K562 (cell line): Measurements from ENCODE around the gene MMP20. TPM values are rescaled to one million over a fixed set of nuclear protein-coding genes. Genes with fewer than 3 reads are reported as not detected.

Experiments
- CBX3 ChIP-seq, 2 experiments: IDR thresholded peaks; 1 replicate in 1 of 2; 2 replicates in 1 of 2; pipeline ENCODE4 v1.6.1; 2012; ENCODE audit warnings: inconsistent platforms in 2 of 2, low read length in 2 of 2, borderline replicate concordance in 1 of 2, control low read depth in 1 of 2
- DIDO1 ChIP-seq: fragments of 450-650 bp; IDR thresholded peaks from 2 replicates; pipeline ENCODE4 v1.6.1; 2016; ENCODE audit warnings: low read depth, missing biosample characterization, missing genetic modification characterization
- DPF2 ChIP-seq: fragments of 450-650 bp; IDR thresholded peaks from 2 replicates; pipeline ENCODE4 v1.6.1; 2016
- HIVEP1 ChIP-seq: fragments of 250-450 bp; sonication (Bioruptor Pico); IDR thresholded peaks from 2 replicates; pipeline ENCODE4 v1.4.0; 2020; ENCODE audit warnings: mild to moderate bottlenecking
- MAFG ChIP-seq: fragments of 450-650 bp; conservative IDR thresholded peaks from 2 replicates; pipeline ENCODE4 v1.6.1; 2016; ENCODE audit warnings: missing genetic modification characterization, missing compliant biosample characterization
- MYBL2 ChIP-seq, 2 experiments: fragments of 450-650 bp in 1 of 2; sonication (generic) in 1 of 2; formaldehyde crosslinking in 1 of 2; IDR thresholded peaks; 2 replicates each; pipeline versions ENCODE4 v1.6.1 to v1.8.1; 2017 to 2022; ENCODE audit warnings: borderline replicate concordance in 1 of 2, inconsistent platforms in 1 of 2, low read depth in 1 of 2, mild to moderate bottlenecking in 1 of 2, missing genetic modification reagents in 1 of 2, moderate library complexity in 1 of 2
- NCOR1 ChIP-seq: fragments of 450-650 bp; IDR thresholded peaks from 2 replicates; pipeline ENCODE4 v1.6.1; 2016; ENCODE audit warnings: mild to moderate bottlenecking, moderate library complexity
- RBM25 ChIP-seq: fragments of 200-400 bp; formaldehyde crosslinking; IDR thresholded peaks from 2 replicates; pipeline ENCODE4 v1.6.1; 2018; ENCODE audit warnings: low read length, low read depth, moderate library complexity; ENCODE audit not compliant: severe bottlenecking
- SMAD3 ChIP-seq: fragments of 450-650 bp; formaldehyde crosslinking; conservative IDR thresholded peaks from 2 replicates; pipeline ENCODE4 v1.4.0; 2020; ENCODE audit warnings: mild to moderate bottlenecking
- STAT5B ChIP-seq: fragments of 250-450 bp; sonication (Bioruptor Pico); IDR thresholded peaks from 2 replicates; pipeline ENCODE4 v1.8.0; 2021; ENCODE audit warnings: mild to moderate bottlenecking, inconsistent platforms
- ZNF551 ChIP-seq: fragments of 250-450 bp; sonication (Bioruptor Pico); IDR thresholded peaks from 2 replicates; pipeline ENCODE4 v1.5.0; 2021; ENCODE audit warnings: mild to moderate bottlenecking, moderate library complexity
- ZSCAN29 ChIP-seq: fragments of 450-650 bp; IDR thresholded peaks from 2 replicates; pipeline ENCODE4 v1.6.1; 2017
- ZSCAN32 ChIP-seq: fragments of 450-650 bp; formaldehyde crosslinking; IDR thresholded peaks from 2 replicates; pipeline ENCODE4 v1.4.0; 2020; ENCODE audit warnings: mild to moderate bottlenecking, moderate library complexity
- polyA plus RNA-seq, 8 experiments: library from polyadenylated mRNA; depleted of rRNA in 4 of 8; stranded (reverse) in 5 of 8; unstranded in 3 of 8; fragments of >200 nt; fragmentation: Nextera tagmentation in 2 of 8; fragmentation: Illumina TruSeq in 1 of 8; extraction: Ambion mirVana in 2 of 8; extraction: Trizol in 1 of 8; gene quantifications; 2 replicates each; pipeline versions ENCODE4 v1.2.1 to v1.2.3, GENCODE V29; 2011 to 2014; ENCODE audit warnings: inconsistent platforms in 1 of 8, missing spikeins in 1 of 8
- total RNA-seq, 7 experiments: library from RNA; depleted of rRNA in 6 of 7; stranded (reverse); fragments of >200 nt in 6 of 7; fragmentation: Illumina TruSeq in 2 of 7; extraction: Trizol in 2 of 7; gene quantifications; 2 replicates each; pipeline versions ENCODE4 v1.2.1 to v1.2.3, GENCODE V29; 2011 to 2021; ENCODE audit warnings: low replicate concordance in 1 of 7
- TF ChIP-seq, protein P1 (sequence below), 2 experiments: fragments of 200-800 bp in 1 of 2; sonication (Bioruptor generic) in 1 of 2; sonication (generic) in 1 of 2; formaldehyde crosslinking in 1 of 2; IDR thresholded peaks in 1 of 2; conservative IDR thresholded peaks in 1 of 2; 2 replicates each; pipeline versions ENCODE4 v1.5.0 to v1.6.1; 2016 to 2020; ENCODE audit warnings: missing compliant biosample characterization in 1 of 2, missing genetic modification characterization in 1 of 2, missing genetic modification reagents in 1 of 2
- TF ChIP-seq, protein P2 (sequence below): fragments of 250-450 bp; sonication (Bioruptor Pico); IDR thresholded peaks from 2 replicates; pipeline ENCODE4 v1.8.0; 2022; ENCODE audit warnings: moderate library complexity, mild to moderate bottlenecking, inconsistent platforms
- TF ChIP-seq, protein P3 (sequence below): fragments of 450-650 bp; formaldehyde crosslinking; IDR thresholded peaks from 2 replicates; pipeline ENCODE4 v1.4.0; 2022; ENCODE audit warnings: mild to moderate bottlenecking, moderate library complexity
- TF ChIP-seq, protein P4 (sequence below): fragments of 450-650 bp; IDR thresholded peaks from 2 replicates; pipeline ENCODE4 v1.6.1; 2017; ENCODE audit warnings: antibody characterized with exemption, mild to moderate bottlenecking
- TF ChIP-seq, protein P5 (sequence below): fragments of 450-650 bp; conservative IDR thresholded peaks from 2 replicates; pipeline ENCODE4 v1.6.1; 2016; ENCODE audit warnings: missing genetic modification characterization, low read depth, mild to moderate bottlenecking, control low read depth, missing compliant biosample characterization

Gene MMP20
- total and polyA plus RNA-seq, 9 of the 15 experiments (the other 6 are each of a cell fraction or from before 2014, with no cell fraction given): not detected

DNA sequence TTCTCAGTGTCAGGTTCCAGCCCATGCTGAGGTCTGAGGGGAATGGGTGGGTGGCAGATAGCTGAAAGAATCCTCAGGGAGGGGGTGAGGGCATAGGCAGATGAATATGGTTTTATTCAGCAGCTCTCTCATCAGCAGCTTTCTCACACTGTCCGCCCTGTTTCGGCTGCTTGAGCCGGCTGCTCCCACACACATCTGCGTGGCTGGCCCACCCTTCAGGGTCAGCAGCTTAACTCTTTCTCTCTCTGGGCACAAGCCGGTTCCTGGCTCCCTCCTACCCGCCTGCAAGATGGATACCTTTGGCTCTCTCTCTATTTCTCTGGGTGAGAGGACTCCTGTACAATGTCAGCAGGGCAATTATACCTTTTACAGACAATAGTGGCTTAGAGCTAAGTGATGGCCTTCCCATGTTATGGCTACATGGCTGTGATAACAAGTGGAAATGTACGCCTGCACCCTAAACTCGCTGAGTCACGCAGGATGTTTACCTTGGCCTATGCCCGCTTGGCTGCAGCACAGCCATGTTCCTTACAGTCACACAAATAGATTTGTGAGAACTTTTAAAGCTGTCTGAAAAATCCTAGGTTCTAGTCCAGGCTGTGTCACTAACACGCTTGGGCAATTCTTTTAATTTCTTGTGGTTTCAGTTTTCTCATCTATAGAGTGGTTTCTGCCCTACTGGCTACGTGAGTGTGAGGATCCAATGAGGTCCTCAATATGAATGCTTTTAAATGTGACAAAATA lies 4.1 kb downstream of the MMP20 start (continued):
- TF ChIP-seq CBX3 (IDR thresholded peaks at IDR 0.05; ENCODE audit: borderline replicate concordance in 1 of 2, low read length in 2 of 2): peak in 1 of 2 experiments; percentile 18; a peak in 1 of 3 replicates
- TF ChIP-seq MAFG (tag): peak; percentile 93
- peak; percentile 47 for TF ChIP-seq NCOR1
- TF ChIP-seq, protein P1, sequence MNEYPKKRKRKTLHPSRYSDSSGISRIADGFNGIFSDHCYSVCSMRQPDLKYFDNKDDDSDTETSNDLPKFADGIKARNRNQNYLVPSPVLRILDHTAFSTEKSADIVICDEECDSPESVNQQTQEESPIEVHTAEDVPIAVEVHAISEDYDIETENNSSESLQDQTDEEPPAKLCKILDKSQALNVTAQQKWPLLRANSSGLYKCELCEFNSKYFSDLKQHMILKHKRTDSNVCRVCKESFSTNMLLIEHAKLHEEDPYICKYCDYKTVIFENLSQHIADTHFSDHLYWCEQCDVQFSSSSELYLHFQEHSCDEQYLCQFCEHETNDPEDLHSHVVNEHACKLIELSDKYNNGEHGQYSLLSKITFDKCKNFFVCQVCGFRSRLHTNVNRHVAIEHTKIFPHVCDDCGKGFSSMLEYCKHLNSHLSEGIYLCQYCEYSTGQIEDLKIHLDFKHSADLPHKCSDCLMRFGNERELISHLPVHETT (CRISPR knock-in tag; conservative IDR thresholded peaks at IDR 0.05 in 1 of 2, IDR thresholded peaks at IDR 0.05 in 1 of 2): peak in 1 of 2 experiments; percentile 95; a peak in 2 of 4 replicates
- peak; percentile 77; the same call in 1 of the 2 replicates for TF ChIP-seq DIDO1 (tag)
- TF ChIP-seq ZSCAN32: no peak
- TF ChIP-seq MYBL2 (IDR thresholded peaks at IDR 0.05; ENCODE audit: low read depth): no peak
- TF ChIP-seq MYBL2 (CRISPR knock-in tag; IDR thresholded peaks at IDR 0.05; ENCODE audit: borderline replicate concordance): no peak
- TF ChIP-seq, protein P2, sequence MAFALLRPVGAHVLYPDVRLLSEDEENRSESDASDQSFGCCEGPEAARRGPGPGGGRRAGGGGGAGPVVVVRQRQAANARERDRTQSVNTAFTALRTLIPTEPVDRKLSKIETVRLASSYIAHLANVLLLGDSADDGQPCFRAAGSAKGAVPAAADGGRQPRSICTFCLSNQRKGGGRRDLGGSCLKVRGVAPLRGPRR (CRISPR knock-in tag): no peak
- no peak for TF ChIP-seq RBM25
- peak; percentile 39; the same call in 1 of the 2 replicates for TF ChIP-seq STAT5B (CRISPR knock-in tag)
- no peak for TF ChIP-seq ZNF551
- TF ChIP-seq DPF2: peak; percentile 66; the same call in 1 of the 2 replicates
- TF ChIP-seq SMAD3 (CRISPR knock-in tag): peak; percentile 96
- TF ChIP-seq HIVEP1 (CRISPR knock-in tag): peak; percentile 80; the same call in 1 of the 2 replicates
- TF ChIP-seq, protein P3, sequence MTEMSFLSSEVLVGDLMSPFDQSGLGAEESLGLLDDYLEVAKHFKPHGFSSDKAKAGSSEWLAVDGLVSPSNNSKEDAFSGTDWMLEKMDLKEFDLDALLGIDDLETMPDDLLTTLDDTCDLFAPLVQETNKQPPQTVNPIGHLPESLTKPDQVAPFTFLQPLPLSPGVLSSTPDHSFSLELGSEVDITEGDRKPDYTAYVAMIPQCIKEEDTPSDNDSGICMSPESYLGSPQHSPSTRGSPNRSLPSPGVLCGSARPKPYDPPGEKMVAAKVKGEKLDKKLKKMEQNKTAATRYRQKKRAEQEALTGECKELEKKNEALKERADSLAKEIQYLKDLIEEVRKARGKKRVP: peak; percentile 73
- TF ChIP-seq, protein P4, sequence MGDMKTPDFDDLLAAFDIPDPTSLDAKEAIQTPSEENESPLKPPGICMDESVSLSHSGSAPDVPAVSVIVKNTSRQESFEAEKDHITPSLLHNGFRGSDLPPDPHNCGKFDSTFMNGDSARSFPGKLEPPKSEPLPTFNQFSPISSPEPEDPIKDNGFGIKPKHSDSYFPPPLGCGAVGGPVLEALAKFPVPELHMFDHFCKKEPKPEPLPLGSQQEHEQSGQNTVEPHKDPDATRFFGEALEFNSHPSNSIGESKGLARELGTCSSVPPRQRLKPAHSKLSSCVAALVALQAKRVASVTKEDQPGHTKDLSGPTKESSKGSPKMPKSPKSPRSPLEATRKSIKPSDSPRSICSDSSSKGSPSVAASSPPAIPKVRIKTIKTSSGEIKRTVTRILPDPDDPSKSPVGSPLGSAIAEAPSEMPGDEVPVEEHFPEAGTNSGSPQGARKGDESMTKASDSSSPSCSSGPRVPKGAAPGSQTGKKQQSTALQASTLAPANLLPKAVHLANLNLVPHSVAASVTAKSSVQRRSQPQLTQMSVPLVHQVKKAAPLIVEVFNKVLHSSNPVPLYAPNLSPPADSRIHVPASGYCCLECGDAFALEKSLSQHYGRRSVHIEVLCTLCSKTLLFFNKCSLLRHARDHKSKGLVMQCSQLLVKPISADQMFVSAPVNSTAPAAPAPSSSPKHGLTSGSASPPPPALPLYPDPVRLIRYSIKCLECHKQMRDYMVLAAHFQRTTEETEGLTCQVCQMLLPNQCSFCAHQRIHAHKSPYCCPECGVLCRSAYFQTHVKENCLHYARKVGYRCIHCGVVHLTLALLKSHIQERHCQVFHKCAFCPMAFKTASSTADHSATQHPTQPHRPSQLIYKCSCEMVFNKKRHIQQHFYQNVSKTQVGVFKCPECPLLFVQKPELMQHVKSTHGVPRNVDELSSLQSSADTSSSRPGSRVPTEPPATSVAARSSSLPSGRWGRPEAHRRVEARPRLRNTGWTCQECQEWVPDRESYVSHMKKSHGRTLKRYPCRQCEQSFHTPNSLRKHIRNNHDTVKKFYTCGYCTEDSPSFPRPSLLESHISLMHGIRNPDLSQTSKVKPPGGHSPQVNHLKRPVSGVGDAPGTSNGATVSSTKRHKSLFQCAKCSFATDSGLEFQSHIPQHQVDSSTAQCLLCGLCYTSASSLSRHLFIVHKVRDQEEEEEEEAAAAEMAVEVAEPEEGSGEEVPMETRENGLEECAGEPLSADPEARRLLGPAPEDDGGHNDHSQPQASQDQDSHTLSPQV: peak; percentile 99
- TF ChIP-seq, protein P5, sequence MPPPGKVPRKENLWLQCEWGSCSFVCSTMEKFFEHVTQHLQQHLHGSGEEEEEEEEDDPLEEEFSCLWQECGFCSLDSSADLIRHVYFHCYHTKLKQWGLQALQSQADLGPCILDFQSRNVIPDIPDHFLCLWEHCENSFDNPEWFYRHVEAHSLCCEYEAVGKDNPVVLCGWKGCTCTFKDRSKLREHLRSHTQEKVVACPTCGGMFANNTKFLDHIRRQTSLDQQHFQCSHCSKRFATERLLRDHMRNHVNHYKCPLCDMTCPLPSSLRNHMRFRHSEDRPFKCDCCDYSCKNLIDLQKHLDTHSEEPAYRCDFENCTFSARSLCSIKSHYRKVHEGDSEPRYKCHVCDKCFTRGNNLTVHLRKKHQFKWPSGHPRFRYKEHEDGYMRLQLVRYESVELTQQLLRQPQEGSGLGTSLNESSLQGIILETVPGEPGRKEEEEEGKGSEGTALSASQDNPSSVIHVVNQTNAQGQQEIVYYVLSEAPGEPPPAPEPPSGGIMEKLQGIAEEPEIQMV (tag): peak; percentile 64; the same call in 1 of the 2 replicates
- no peak for TF ChIP-seq ZSCAN29
